ENCODE results near the gene ALDH2.
"Not testable (repeated sequence)": the region's sequence is repeated elsewhere in the genome, so short reads cannot be mapped to it uniquely, and the experiment has no call there.

The ALDH2 gene

DNA sequence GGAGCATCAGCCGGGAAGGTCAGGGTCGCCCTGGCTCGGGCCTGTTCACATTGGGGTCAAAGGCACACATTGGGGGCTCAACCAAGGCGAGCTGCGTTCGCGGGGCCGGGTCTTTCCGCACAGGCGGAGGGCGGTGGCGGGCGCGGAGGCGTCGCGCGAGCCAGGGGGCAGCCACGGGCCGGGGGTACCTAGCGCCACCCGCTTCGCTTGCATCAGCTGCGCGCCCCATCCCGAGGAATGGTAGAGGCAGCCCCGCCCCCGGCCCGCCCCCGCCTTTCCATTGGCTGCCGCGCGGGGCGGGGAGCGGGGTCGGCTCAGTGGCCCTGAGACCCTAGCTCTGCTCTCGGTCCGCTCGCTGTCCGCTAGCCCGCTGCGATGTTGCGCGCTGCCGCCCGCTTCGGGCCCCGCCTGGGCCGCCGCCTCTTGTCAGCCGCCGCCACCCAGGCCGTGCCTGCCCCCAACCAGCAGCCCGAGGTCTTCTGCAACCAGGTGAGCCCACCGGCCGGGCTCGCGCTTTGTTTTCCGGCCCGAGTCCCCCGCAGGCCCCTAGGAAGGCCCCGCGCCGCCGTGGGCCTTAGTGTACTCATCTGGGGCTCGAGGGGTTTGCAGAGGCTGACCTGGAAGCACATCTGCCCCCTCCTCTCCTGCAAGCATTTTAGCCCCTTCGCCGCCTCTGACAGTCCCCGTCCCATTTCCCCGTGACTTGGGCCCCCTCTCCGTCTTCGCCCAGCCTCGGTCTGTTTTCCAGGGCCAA is at the start of gene ALDH2:
Gene ALDH2, plus strand, starts transcription at position 326 of the 754 bp plus-strand sequence. Its CDS starts 50 bp downstream, at position 376.
- in situ Hi-C loops (cut with HindIII; ENCODE audit: low sequenced_read_pairs): no loop called here

GRCh38 chr12:111719316-111719715 is 47.4 kb upstream of the ALDH2 start:
- in situ Hi-C loops (cut with HindIII; ENCODE audit: low sequenced_read_pairs): not testable (repeated sequence)

DNA sequence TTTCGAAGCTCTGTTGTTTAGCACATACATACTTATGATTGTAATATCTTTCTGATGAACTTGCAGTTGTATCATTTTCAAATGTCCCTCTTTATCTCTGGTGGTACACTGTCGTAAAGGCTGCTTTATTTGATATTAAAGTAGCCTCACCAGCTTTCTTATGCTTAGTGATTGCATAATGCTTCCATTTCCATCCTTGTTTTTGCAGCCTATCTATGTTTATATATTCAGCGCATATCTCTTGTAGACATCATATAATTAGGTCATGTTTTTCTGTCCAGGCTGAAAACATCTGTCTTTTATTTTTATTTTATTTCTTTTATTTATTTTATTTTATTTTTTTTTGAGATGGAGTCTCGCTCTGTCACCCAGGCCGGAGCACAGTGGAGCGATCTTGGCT is 46.3 kb upstream of the ALDH2 start:
- in situ Hi-C loops (cut with HindIII; ENCODE audit: low sequenced_read_pairs): no loop called here

DNA sequence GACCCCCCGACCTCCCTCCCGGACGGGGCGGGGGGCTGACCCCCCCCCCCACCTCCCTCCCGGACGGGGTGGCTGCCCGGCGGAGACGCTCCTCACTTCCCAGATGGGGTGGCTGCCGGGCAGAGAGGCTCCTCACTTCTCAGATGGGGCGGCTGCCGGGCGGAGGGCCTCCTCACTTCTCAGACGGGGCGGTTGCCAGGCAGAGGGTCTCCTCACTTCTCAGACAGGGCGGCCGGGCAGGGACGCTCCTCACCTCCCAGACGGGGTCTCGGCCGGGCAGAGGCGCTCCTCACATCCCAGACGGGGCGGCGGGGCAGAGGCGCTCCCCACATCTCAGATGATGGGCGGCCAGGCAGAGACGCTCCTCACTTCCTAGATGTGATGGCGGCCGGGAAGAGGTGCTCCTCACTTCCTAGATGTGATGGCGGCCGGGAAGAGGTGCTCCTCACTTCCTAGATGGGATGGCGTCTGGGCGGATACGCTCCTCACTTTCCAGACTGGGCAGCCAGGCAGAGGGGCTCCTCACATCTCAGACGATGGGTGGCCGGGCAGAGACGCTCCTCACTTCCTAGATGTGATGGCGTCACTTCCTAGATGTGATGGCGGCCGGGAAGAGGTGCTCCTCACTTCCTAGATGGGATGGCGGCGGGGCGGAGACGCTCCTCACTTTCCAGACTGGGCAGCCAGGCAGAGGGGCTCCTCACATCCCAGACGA is 42.9 kb upstream of the ALDH2 start:
- in situ Hi-C loops (cut with HindIII; ENCODE audit: low sequenced_read_pairs): not testable (repeated sequence)

- in situ Hi-C loops (cut with HindIII; ENCODE audit: low sequenced_read_pairs): no loop called here
Observed at GRCh38 chr12:111728795-111729194, 37.9 kb upstream of the ALDH2 start.

- in situ Hi-C loops (cut with HindIII; ENCODE audit: low sequenced_read_pairs): no loop called here
Observed at GRCh38 chr12:111730420-111730819, 36.3 kb upstream of the ALDH2 start.

GRCh38 chr12:111732786-111733185 is 33.9 kb upstream of the ALDH2 start:
- in situ Hi-C loops (cut with HindIII; ENCODE audit: low sequenced_read_pairs): no loop called here

- in situ Hi-C loops (cut with HindIII; ENCODE audit: low sequenced_read_pairs): no loop called here
Observed at GRCh38 chr12:111733340-111733915, 33.3 kb upstream of the ALDH2 start.

DNA sequence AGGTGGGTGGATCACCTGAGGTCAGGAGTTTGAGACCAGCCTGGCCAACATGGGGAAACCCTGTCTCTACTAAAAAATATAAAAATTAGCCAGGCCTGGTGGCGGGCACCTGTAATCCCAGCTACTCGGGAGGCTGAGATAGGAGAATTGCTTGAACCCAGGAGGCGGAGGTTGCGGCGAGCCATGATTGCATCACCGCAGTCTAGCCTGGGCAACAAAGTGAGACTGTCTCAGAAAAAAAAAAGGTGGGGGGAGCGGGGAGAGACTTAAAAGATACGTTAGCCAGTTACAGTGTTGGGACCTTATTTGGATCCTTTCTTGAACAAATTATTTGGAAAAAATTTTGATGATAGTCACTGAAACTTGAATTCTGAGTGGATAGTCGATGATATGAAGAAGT is 27.2 kb upstream of the ALDH2 start:
- in situ Hi-C loops (cut with HindIII; ENCODE audit: low sequenced_read_pairs): not testable (repeated sequence)

DNA sequence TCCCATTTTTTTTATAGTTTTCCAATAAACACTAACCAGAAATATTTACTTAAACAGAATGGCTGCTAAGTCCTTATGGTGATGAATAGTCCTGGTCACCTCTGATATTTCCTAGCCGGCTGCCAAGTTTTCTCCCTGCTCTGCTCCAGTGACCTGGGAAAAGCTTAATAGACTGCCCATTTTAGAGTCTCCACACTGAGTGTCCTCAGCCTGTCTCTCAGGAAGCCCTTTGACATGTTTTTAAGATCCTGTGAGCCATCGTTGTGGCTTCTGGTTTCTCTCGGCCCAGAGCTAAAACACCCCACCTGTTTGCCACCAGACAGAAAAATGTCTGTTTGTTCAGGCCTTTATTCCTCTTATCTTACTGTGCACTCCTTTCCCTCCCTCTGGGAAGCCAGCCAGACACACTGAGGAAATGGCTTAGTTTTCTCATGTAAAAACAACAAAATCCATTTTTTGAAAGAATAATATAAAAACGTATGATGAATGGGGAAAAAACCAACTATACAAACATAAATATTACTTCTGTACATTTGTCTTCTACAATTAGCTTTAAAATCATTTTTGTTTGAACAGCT is 25.4 kb upstream of the ALDH2 start:
- in situ Hi-C loops (cut with HindIII; ENCODE audit: low sequenced_read_pairs): loop anchor here (5.0 kb wide), 2 partner anchors 56 to 59 kb away; no protein-coding TSS in a partner anchor

- in situ Hi-C loops (cut with HindIII; ENCODE audit: low sequenced_read_pairs): no loop called here
Observed at GRCh38 chr12:111745211-111745610, 21.5 kb upstream of the ALDH2 start.

DNA sequence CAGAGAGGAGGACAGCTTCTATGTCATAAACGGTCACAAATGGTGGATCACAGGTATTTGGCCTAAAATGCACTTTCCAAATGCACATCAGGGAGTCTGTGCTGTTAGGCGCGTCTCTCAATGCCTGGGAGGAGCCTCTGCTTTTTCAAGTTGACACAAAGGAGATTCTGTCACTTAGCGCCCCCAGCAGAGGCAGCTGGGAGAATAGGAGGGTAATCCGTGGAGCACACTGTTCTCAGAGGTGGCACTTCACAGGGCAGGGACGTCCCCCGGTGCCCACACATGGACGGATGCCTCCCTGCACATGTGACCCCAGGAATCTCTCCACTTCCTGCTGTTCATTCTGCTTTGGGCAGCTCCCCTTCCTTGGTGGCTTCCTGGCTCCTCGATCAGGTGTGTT is 19.4 kb upstream of the ALDH2 start:
- in situ Hi-C loops (cut with HindIII; ENCODE audit: low sequenced_read_pairs): no loop called here

DNA sequence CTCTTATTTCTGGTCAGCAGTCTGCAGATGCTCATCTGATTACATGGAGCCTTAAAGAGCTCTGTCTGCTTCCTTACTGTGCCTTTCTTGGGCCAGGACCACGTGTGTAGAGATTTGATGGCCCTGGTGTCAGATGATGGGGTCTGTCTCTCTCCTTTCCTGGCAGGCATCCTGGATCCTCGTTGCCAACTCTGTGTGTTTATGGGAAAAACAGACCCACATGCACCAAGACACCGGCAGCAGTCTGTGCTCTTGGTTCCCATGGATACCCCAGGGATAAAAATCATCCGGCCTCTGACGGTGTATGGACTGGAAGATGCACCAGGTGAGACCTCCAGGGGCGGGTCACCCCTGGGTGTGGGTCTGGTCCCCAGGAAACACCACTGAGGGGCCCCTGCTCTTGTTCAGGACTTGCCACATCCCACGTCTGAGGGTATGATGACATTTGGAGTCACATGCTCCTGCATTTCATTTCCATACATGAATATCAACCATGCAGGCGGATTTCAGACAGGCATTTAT is 18.5 kb upstream of the ALDH2 start:
- in situ Hi-C loops (cut with HindIII; ENCODE audit: low sequenced_read_pairs): no loop called here

DNA sequence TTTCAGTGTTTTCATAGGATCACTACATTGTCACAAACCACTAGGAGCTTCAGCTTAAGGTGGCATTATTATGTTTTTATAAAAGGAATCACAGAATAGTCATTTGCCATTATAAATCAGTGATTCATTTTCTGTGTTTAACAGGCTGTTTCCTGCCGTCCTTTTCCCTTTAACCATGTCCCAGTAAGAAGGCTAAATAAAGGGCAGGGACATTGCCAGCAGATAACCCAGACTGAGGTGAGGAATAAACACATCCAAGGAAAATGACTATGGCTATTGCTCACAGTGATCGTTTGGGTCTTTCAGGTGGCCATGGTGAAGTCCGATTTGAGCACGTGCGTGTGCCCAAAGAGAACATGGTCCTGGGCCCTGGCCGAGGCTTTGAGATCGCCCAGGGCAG is 17.9 kb upstream of the ALDH2 start:
- in situ Hi-C loops (cut with HindIII; ENCODE audit: low sequenced_read_pairs): no loop called here

DNA sequence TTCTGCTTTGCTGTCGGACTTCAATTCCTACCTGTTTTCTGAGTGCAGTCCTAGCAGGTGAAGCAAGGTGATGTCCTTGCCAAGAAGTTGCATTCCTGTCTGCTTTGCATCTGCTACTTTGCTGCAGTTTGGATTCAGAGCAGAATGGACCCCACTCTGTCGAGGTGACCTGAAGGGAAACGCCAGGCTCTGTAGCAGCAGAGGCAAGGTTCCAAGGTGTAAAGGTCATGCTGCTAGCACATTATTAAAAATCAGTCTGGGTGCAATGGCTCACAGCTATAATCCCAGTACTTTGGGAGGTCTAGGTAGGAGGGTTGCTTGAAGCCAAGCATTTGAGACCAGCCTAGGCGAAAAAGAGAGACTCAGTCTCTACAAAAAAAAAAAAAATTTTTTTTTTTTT is 17.3 kb upstream of the ALDH2 start:
- in situ Hi-C loops (cut with HindIII; ENCODE audit: low sequenced_read_pairs): no loop called here

- in situ Hi-C loops (cut with HindIII; ENCODE audit: low sequenced_read_pairs): no loop called here
Observed at GRCh38 chr12:111753144-111753881, 13.4 kb upstream of the ALDH2 start.

GRCh38 chr12:111754671-111755070 is 12.1 kb upstream of the ALDH2 start:
- in situ Hi-C loops (cut with HindIII; ENCODE audit: low sequenced_read_pairs): no loop called here

- in situ Hi-C loops (cut with HindIII; ENCODE audit: low sequenced_read_pairs): no loop called here
Observed at GRCh38 chr12:111756196-111756595, 10.5 kb upstream of the ALDH2 start.

GRCh38 chr12:111756681-111757080 is 10.1 kb upstream of the ALDH2 start:
- in situ Hi-C loops (cut with HindIII; ENCODE audit: low sequenced_read_pairs): no loop called here

DNA sequence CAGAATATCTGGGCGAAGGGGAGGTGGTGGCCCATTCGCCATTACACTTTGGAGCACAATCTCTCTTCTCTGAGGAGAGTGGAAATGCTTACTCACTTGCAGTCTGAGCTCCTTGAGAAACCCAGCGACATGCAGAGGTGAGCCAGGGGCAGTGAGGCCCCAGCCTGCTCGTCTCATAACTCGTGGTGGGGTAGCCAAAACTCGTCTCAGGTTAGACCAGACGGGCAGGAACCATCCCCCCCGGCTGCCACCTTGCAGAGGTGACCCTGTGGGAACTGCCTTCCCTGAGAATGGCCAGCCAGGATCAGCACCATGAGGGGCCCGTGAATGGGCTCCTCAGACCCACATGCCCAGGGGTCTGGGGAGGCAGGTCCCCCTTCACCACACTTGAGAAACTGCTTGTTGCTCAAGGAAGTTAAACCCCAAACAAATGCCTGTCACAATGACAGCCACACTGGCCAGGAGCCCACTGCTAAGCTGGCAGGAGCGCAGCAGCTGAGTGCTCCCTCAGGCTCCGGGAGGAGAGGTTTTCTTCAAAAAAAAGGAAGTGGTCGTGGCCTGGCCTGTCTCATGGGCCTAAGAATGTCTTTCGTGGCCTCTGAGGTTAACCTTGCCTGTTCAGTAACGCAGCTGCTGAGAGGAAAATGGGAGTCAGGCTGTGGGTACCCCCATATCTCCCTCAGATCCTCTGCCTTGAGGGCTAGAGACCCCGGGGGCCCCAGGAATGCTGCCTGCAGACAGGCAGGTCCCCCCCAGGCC is 9.2 kb upstream of the ALDH2 start:
- in situ Hi-C loops (cut with HindIII; ENCODE audit: low sequenced_read_pairs): no loop called here

Data from endothelial cell of hepatic sinusoid (primary cell).